Activated CD4-positive, alpha-beta memory T cell treated with anti-CD3 and anti-CD28 coated beads for 36 hours (primary cell): ENCODE data around the gene OR14C36. TPM values are rescaled to one million over a fixed set of nuclear protein-coding genes. Genes with fewer than 3 reads are reported as not detected.
"Not testable (repeated sequence)": the region's sequence is repeated elsewhere in the genome, so short reads cannot be mapped to it uniquely, and the experiment has no call there.

Experiments
- CTCF ChIA-PET: fragments of 350-600 bp; sonication (Branson Sonifier 250); formaldehyde crosslinking; loops from one replicate; lab custom pipeline; 2021; ENCODE audit warnings: antibody characterized with exemption, inconsistent platforms; lab: Charles Lee
- POLR2A ChIA-PET: fragments of 350-600 bp; sonication (Branson Sonifier 250); formaldehyde crosslinking; loops from one replicate; lab custom pipeline; 2021; ENCODE audit warnings: antibody characterized with exemption; lab: Charles Lee
- DNase-seq: peaks from one replicate; pipeline ENCODE4 v3.0.0-alpha.2; 2020
- H3K27ac Mint-ChIP-seq: one replicate; pipeline ENCODE4 v1.8.0; 2021; ENCODE audit warnings: mixed read lengths
- H3K27me3 Mint-ChIP-seq: one replicate; pipeline ENCODE4 v1.8.0; 2021; ENCODE audit warnings: mixed read lengths
- H3K36me3 Mint-ChIP-seq: one replicate; pipeline ENCODE4 v1.8.0; 2021; ENCODE audit warnings: mixed read lengths
- H3K4me1 Mint-ChIP-seq: one replicate; pipeline ENCODE4 v1.8.0; 2021; ENCODE audit warnings: low read depth, mixed read lengths
- H3K4me3 Mint-ChIP-seq: one replicate; pipeline ENCODE4 v1.8.0; 2021; ENCODE audit warnings: mild to moderate bottlenecking, mixed read lengths
- H3K9me3 Mint-ChIP-seq: one replicate; pipeline ENCODE4 v1.8.0; 2021; ENCODE audit warnings: mixed read lengths
- intact Hi-C: fragments of 100-400 bp; cut with micrococcal nuclease; formaldehyde crosslinking; loops from one replicate; pipeline ENCODE4 v1.15.1; 2023
- total RNA-seq, 2 experiments: library from RNA; stranded (reverse); gene quantifications; one replicate each; pipeline ENCODE4 v1.2.3, GENCODE V29; 2021

The OR14C36 gene
- total RNA-seq: not detected

DNA sequence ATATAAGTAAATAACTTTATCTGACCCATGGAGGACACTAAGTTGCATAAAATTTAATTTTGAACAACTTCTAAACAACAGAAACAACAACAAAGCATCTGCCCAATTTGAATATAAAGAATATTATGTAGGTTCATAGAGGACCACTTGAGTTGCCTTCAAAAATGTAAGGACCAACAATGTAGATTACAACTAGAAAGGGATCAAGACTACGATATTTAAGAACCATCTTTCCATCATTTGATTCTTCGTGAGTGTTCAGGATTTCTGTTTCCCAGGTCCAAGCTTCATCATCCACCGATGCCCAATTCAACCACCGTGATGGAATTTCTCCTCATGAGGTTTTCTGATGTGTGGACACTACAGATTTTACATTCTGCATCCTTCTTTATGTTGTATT lies at the start of gene OR14C36:
OR14C36 (plus strand) TSS at position 301 of the 400 bp plus-strand sequence; CDS start at position 301, 0 bp downstream.
- H3K4me3 Mint-ChIP-seq: no peak within 1 kb of the TSS
- no peaks in the 10 kb centered on the region for H3K9me3 Mint-ChIP-seq
- DNase-seq: no peak
- intact Hi-C loops: no loop called here
- no peaks in the 10 kb centered on the region for H3K4me1 Mint-ChIP-seq
- ChIA-PET POLR2A (no interaction called here), CTCF (no interaction called here)
- H3K27ac Mint-ChIP-seq: no peak within 1 kb of the TSS
- peaks cover 5% of the 10 kb centered on the region for H3K27me3 Mint-ChIP-seq
- H3K36me3 Mint-ChIP-seq: no peaks in the 10 kb centered on the region

- intact Hi-C loops: no loop called here
- POLR2A ChIA-PET: no interaction called here
- no peak for DNase-seq
- Mint-ChIP-seq H3K27ac (no peak within 1 kb of the TSS), H3K4me3 (no peak within 1 kb of the TSS), H3K36me3 (no peaks in the 10 kb centered on the region), H3K9me3 (peaks cover 3% of the 10 kb centered on the region), H3K4me1 (no peaks in the 10 kb centered on the region), H3K27me3 (no peaks in the 10 kb centered on the region)
- CTCF ChIA-PET: no interaction called here
These were observed 45.3 kb upstream of the OR14C36 start, which contains the start of gene OR2T12 for GRCh38 chr1:248303324-248303723. OR2T12 (minus strand) TSS chr1:248303424; CDS start chr1:248295578, 7,846 bp downstream.

GRCh38 chr1:248305672-248306071 lies 42.9 kb upstream of the OR14C36 start:
- H3K27ac Mint-ChIP-seq, DNase-seq, intact Hi-C loops, H3K4me1 Mint-ChIP-seq, H3K27me3 Mint-ChIP-seq, H3K36me3 Mint-ChIP-seq, CTCF ChIA-PET, POLR2A ChIA-PET, H3K4me3 Mint-ChIP-seq, H3K9me3 Mint-ChIP-seq: not testable (repeated sequence)

GRCh38 chr1:248306103-248306502 lies 42.5 kb upstream of the OR14C36 start:
- intact Hi-C loops: no loop called here
- H3K36me3 Mint-ChIP-seq: no peaks in the 10 kb centered on the region
- peaks cover 1% of the 10 kb centered on the region for H3K27me3 Mint-ChIP-seq
- no peak overlapping the region for H3K27ac Mint-ChIP-seq
- H3K4me1 Mint-ChIP-seq: no peaks in the 10 kb centered on the region
- H3K9me3 Mint-ChIP-seq: no peaks in the 10 kb centered on the region
- ChIA-PET CTCF (no interaction called here), POLR2A (no interaction called here)
- no peak for DNase-seq
- no peak overlapping the region for H3K4me3 Mint-ChIP-seq

GRCh38 chr1:248306740-248307139 lies 41.8 kb upstream of the OR14C36 start:
- H3K27me3 Mint-ChIP-seq, CTCF ChIA-PET, DNase-seq, H3K36me3 Mint-ChIP-seq, intact Hi-C loops, H3K9me3 Mint-ChIP-seq, H3K27ac Mint-ChIP-seq, POLR2A ChIA-PET, H3K4me1 Mint-ChIP-seq, H3K4me3 Mint-ChIP-seq: not testable (repeated sequence)

- Mint-ChIP-seq H3K9me3 (peaks cover 28% of the 10 kb centered on the region), H3K27ac (no peak overlapping the region), H3K27me3 (peaks cover 17% of the 10 kb centered on the region), H3K36me3 (no peaks in the 10 kb centered on the region), H3K4me1 (no peaks in the 10 kb centered on the region), H3K4me3 (no peak overlapping the region)
- ChIA-PET CTCF (no interaction called here), POLR2A (no interaction called here)
- intact Hi-C loops: no loop called here
- no peak for DNase-seq
These were observed 31.8 kb upstream of the OR14C36 start for GRCh38 chr1:248316796-248317195.

- no peak for DNase-seq
- CTCF ChIA-PET: no interaction called here
- intact Hi-C loops: no loop called here
- H3K4me3 Mint-ChIP-seq: no peak within 1 kb of the TSS
- peaks cover 2% of the 10 kb centered on the region for H3K27me3 Mint-ChIP-seq
- no peaks in the 10 kb centered on the region for H3K36me3 Mint-ChIP-seq
- H3K9me3 Mint-ChIP-seq: no peaks in the 10 kb centered on the region
- no peaks in the 10 kb centered on the region for H3K4me1 Mint-ChIP-seq
- POLR2A ChIA-PET: no interaction called here
- H3K27ac Mint-ChIP-seq: no peak within 1 kb of the TSS
These were observed 24.1 kb upstream of the OR14C36 start, which contains the start of gene OR2M7 for GRCh38 chr1:248324468-248324867. OR2M7 (minus strand) TSS chr1:248324568; CDS start chr1:248324568, 0 bp downstream.

DNA sequence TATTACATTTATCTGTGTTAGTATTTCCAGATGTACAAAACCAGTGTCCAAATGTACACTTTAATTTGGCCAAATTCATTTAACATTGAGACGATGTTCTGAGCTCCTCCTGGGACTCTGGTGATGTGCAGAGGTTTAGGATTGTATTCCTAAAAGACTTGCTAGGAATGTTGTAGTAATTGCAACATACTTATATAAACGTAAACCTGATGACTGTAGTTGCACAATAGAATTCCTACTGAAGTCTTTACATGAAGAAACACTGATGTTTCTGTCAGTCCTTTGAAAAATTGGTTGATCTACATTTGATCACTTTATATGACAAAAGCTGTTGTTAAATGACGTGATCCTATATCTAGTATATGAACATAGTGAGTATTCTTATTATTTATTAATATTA lies 5.1 kb upstream of the OR14C36 start:
- Mint-ChIP-seq H3K4me1 (no peaks in the 10 kb centered on the region), H3K36me3 (no peaks in the 10 kb centered on the region), H3K27ac (no peak overlapping the region), H3K27me3 (no peaks in the 10 kb centered on the region), H3K9me3 (no peaks in the 10 kb centered on the region), H3K4me3 (no peak overlapping the region)
- ChIA-PET CTCF (no interaction called here), POLR2A (no interaction called here)
- intact Hi-C loops: no loop called here
- DNase-seq: no peak

DNA sequence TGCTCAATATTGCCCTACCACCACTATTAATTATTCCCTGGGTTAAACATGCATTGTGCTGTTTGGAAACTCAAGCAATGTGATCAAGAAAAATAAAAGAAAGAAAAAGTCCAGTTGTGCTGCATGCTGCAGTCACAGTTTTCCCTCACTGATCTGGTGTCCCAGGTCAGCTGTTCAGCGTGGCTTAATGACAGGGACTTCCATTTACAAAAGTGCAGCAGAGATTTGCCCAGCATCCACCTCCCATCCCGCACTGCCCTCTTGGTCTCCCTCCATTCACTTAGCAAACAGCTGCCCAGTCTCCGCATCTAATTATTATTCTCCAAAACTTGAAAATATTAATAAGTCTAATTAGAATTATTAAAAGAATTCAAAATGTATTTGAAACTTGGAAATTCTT lies 10.8 kb downstream of the OR14C36 start:
- CTCF ChIA-PET: no interaction called here
- DNase-seq: no peak
- intact Hi-C loops: no loop called here
- peaks cover 13% of the 10 kb centered on the region for H3K27me3 Mint-ChIP-seq
- POLR2A ChIA-PET: no interaction called here
- no peaks in the 10 kb centered on the region for H3K4me1 Mint-ChIP-seq
- no peak overlapping the region for H3K27ac Mint-ChIP-seq
- H3K9me3 Mint-ChIP-seq: no peaks in the 10 kb centered on the region
- no peak overlapping the region for H3K4me3 Mint-ChIP-seq
- peaks cover 2% of the 10 kb centered on the region for H3K36me3 Mint-ChIP-seq

GRCh38 chr1:248361121-248361715 lies 12.6 kb downstream of the OR14C36 start, which contains the start of gene OR2T4:
OR2T4 (plus strand) TSS chr1:248361665; CDS start chr1:248361665, 0 bp downstream.
- H3K27me3 Mint-ChIP-seq: peaks cover 13% of the 10 kb centered on the region
- intact Hi-C loops: no loop called here
- no peak within 1 kb of the TSS for H3K4me3 Mint-ChIP-seq
- H3K4me1 Mint-ChIP-seq: no peaks in the 10 kb centered on the region
- no peak within 1 kb of the TSS for H3K27ac Mint-ChIP-seq
- POLR2A ChIA-PET: no interaction called here
- no peak for DNase-seq
- peaks cover 2% of the 10 kb centered on the region for H3K36me3 Mint-ChIP-seq
- CTCF ChIA-PET: no interaction called here
- H3K9me3 Mint-ChIP-seq: no peaks in the 10 kb centered on the region

- no peak overlapping the region for H3K4me3 Mint-ChIP-seq
- no peak for DNase-seq
- CTCF ChIA-PET: no interaction called here
- peaks cover 13% of the 10 kb centered on the region for H3K27me3 Mint-ChIP-seq
- POLR2A ChIA-PET: no interaction called here
- no peak overlapping the region for H3K27ac Mint-ChIP-seq
- intact Hi-C loops: no loop called here
- no peaks in the 10 kb centered on the region for H3K9me3 Mint-ChIP-seq
- H3K4me1 Mint-ChIP-seq: no peaks in the 10 kb centered on the region
- H3K36me3 Mint-ChIP-seq: peaks cover 2% of the 10 kb centered on the region
These were observed 18.0 kb downstream of the OR14C36 start for GRCh38 chr1:248366609-248367008.

DNA sequence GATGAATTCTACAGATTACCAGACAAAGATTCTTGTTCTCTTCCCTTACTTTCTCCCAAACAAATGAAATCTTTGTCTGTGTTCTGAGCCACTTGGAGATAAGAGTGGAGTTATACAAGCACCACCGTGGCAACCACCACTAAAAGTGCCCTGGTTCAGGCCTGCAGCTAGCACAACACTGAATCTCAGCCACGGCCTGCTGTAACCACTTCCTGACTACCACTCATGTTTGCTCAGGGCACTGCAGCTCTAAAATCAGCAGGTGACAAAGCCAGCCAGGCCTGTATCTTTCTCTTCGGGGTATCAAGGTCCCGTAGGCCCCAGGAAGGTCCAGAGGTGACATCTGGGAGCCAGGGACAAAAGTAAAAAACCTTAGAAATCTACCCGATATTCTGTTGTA lies 23.8 kb downstream of the OR14C36 start:
- no peaks in the 10 kb centered on the region for H3K27me3 Mint-ChIP-seq
- ChIA-PET CTCF (no interaction called here), POLR2A (no interaction called here)
- H3K9me3 Mint-ChIP-seq: no peaks in the 10 kb centered on the region
- DNase-seq: no peak
- peaks cover 8% of the 10 kb centered on the region for H3K4me1 Mint-ChIP-seq
- H3K27ac Mint-ChIP-seq: no peak overlapping the region
- no peak overlapping the region for H3K4me3 Mint-ChIP-seq
- no peaks in the 10 kb centered on the region for H3K36me3 Mint-ChIP-seq
- intact Hi-C loops: no loop called here

DNA sequence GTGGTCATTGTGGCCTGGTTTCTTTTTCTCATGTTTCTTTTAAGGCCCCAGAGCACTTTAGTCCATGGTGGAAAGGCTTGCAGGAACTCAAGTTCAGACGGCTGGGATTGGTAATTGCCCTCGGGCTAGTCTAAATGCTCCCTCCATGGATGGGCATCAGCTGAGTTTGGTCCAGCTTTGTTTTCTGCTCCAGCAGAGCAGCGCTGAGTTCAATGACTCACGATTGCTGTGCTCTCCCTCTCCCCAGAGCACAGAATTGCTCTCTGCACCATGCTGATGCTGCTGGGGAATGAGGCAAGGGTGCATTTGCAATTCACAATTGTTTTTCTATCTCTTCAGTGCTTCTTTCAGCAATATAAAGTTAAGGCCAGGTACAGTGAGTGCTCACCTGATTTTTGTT lies 25.2 kb downstream of the OR14C36 start:
- H3K9me3 Mint-ChIP-seq: no peaks in the 10 kb centered on the region
- H3K27me3 Mint-ChIP-seq: no peaks in the 10 kb centered on the region
- no peak overlapping the region for H3K27ac Mint-ChIP-seq
- CTCF ChIA-PET: interaction anchor here (0.6 kb wide), 1 partner anchor 130 kb away, joined by 3 read pairs; no protein-coding TSS in a partner anchor
- POLR2A ChIA-PET: no interaction called here
- H3K4me1 Mint-ChIP-seq: peaks cover 8% of the 10 kb centered on the region
- no peak overlapping the region for H3K4me3 Mint-ChIP-seq
- DNase-seq: no peak
- intact Hi-C loops: no loop called here
- H3K36me3 Mint-ChIP-seq: no peaks in the 10 kb centered on the region
